GM18505 (cell line): ENCODE data around the gene TTC7B.

Experiments
- ATAC-seq: cut with Tn5 transposase; IDR thresholded peaks from one replicate; pipeline ENCODE4 v1.9.1; 2021; ENCODE audit not compliant: unreplicated experiment
- POLR2A ChIP-seq: IDR thresholded peaks from 4 replicates; pipeline ENCODE4 v1.6.1; 2011; ENCODE audit warnings: borderline replicate concordance; ENCODE audit not compliant: insufficient read depth, insufficient read length; ENCODE audit errors: extremely low read depth

The TTC7B gene

GRCh38 chr14:90807060-90807459, 9.2 kb downstream of the TTC7B start:
- no peak for TF ChIP-seq POLR2A
- no peak for ATAC-seq

- no peak for ATAC-seq
- no peak for TF ChIP-seq POLR2A
Observed at GRCh38 chr14:90805662-90806540, 10.3 kb downstream of the TTC7B start.

GRCh38 chr14:90805084-90805391, 11.2 kb downstream of the TTC7B start:
- no peak for ATAC-seq
- TF ChIP-seq POLR2A, result no peak

- ATAC-seq, result no peak
- TF ChIP-seq POLR2A, result no peak
Observed at GRCh38 chr14:90804292-90805083, 11.7 kb downstream of the TTC7B start.

GRCh38 chr14:90803249-90803648, 13.0 kb downstream of the TTC7B start:
- no peak for ATAC-seq
- TF ChIP-seq POLR2A, result no peak

GRCh38 chr14:90799420-90799819, 16.8 kb downstream of the TTC7B start:
- no peak for ATAC-seq
- no peak for TF ChIP-seq POLR2A

- TF ChIP-seq POLR2A, result no peak
Observed at GRCh38 chr14:90797919-90798318, 18.3 kb downstream of the TTC7B start.

GRCh38 chr14:90797451-90797850, 18.8 kb downstream of the TTC7B start:
- ATAC-seq, result no peak

More at GRCh38 chr14:90797919-90798318, 18.3 kb downstream of the TTC7B start:
- no peak for ATAC-seq

GRCh38 chr14:90796329-90796728, 19.9 kb downstream of the TTC7B start:
- no peak for ATAC-seq
- no peak for TF ChIP-seq POLR2A

More at GRCh38 chr14:90797451-90797850, 18.8 kb downstream of the TTC7B start:
- TF ChIP-seq POLR2A, result no peak

- no peak for TF ChIP-seq POLR2A
- no peak for ATAC-seq
Observed at GRCh38 chr14:90795744-90796143, 20.5 kb downstream of the TTC7B start.

GRCh38 chr14:90791486-90791885, 24.7 kb downstream of the TTC7B start:
- TF ChIP-seq POLR2A, result no peak
- ATAC-seq, result no peak

GRCh38 chr14:90788031-90788430, 28.2 kb downstream of the TTC7B start:
- no peak for TF ChIP-seq POLR2A
- no peak for ATAC-seq

- no peak for ATAC-seq
- no peak for TF ChIP-seq POLR2A
Observed at GRCh38 chr14:90785876-90786450, 30.3 kb downstream of the TTC7B start.
